KBM-7 (cell line): ENCODE measurements around the gene PIGV.
"Not testable (repeated sequence)": the region's sequence is repeated elsewhere in the genome, so short reads cannot be mapped to it uniquely, and the experiment has no call there.

ENCODE experiments used
- DNase-seq: peaks from one replicate; pipeline ENCODE4 v3.0.0-alpha.2; 2015
- in situ Hi-C: fragments of 300-500 bp; cut with MboI; formaldehyde crosslinking; loops from 2 replicates; pipeline ENCODE4 v1.14.3; 2020; ENCODE audit warnings: low sequenced_read_pairs, low pct_unique_long_range_greater_than_20kb, mixed read lengths

Gene PIGV

DNA sequence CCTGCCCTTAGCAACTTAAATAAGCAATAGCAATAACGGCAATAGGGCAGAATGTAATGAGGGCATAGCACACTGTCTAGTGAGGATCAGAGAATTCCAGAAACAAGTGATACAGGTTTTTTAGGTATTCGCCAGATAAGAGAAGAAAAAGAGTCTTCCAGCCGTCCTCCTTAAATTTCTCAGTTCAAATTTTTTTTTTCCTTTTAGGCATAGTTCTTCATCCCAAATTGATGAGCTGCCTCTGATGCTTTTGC is 1.8 kb downstream of the PIGV start:
- DNase-seq: no peak
- in situ Hi-C loops: no loop called here

DNA sequence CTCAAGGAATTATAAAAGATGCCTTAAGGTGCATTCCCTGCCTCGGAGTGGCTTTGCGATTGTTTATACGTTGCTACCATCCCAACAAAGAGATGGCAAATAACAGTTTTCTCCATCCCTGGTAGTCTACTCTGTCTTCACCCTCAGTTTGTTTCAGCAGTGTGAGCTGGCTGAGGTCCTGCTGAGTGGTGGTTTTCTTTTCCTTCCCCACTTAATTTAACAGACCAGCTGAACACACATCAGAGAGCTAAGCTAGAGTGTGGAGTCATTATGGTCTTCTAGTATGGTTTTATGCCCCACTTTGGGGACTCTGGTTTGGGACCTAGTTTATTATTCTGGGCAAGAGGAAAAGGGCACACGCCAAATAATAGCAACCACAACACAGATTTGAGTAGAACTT is 2.2 kb downstream of the PIGV start:
- in situ Hi-C loops: no loop called here
- peak; percentile 56 for DNase-seq

DNA sequence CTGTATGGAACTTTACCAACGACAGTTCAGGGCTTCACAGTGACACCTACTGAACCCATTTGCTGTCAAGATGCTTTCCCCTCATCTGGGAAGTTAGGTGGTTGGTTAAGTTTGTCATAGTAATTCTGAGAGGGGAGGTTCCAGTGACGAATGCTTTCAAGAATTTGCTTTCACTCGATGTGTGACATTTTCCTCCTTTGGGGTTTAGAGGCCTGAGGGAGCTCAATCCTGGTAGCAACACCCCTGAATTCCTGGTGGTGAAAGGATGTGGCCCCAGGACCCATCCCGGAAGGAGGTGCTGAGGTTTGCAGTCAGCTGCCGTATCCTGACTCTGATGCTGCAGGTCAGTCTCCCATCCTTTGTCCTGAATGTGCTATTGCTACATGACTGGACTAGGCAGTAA is 2.8 kb downstream of the PIGV start:
- DNase-seq: no peak
- in situ Hi-C loops: no loop called here

GRCh38 chr1:26791148-26791547 is 3.4 kb downstream of the PIGV start:
- in situ Hi-C loops: no loop called here
- DNase-seq: no peak

DNA sequence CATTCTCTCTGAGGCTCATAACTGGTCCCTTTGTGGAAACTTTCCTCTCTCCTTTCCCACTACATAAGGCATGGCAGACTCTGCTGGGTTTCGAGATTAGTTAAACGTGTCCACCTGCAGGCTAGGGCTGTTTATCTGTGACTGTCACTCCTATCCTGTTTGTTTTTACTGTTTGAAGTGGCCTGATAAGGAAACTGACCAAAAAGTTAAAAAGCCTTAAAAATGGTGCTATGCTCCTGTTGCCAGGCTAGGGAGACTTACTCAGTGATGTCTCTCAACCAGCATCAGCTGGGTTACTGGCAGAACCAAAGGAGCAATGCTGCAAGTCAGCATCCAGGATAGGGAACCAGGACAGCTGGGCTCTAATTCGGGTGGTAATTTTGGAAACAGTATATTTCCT is 3.9 kb downstream of the PIGV start:
- in situ Hi-C loops: no loop called here
- DNase-seq: no peak

DNA sequence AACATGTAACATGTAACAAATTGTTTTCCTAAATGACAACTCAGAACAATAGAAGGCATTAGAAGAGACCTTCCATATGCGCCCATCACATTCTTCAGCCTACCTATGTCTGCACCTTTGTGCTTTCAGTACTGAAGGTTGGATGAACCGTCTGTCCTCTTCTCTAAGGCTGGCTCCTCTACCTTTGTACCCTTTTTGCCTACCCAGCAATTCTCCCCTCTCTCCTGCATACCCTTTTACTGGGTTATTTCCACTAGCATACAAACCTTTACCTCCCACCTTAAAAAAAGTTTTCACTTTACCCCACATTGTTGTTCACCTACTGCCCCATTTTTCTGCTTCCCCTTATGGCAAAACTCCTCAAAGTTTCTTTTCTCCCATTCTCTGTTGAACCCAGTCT is 5.2 kb downstream of the PIGV start:
- in situ Hi-C loops: no loop called here
- DNase-seq: no peak

DNA sequence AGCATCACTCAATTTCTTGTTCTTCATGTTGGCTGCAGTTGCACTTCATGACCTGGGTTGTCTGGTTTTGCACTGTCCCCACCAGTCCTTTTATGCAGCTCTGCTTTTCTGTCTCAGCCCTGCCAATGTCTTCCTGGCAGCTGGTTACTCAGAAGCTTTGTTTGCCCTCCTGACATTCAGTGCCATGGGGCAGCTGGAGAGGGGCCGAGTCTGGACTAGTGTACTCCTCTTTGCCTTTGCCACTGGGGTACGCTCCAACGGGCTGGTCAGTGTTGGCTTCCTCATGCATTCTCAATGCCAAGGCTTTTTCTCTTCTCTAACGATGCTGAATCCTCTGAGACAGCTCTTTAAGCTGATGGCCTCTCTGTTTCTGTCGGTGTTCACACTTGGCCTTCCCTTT is 6.6 kb downstream of the PIGV start:
- in situ Hi-C loops: no loop called here
- no peak for DNase-seq

DNA sequence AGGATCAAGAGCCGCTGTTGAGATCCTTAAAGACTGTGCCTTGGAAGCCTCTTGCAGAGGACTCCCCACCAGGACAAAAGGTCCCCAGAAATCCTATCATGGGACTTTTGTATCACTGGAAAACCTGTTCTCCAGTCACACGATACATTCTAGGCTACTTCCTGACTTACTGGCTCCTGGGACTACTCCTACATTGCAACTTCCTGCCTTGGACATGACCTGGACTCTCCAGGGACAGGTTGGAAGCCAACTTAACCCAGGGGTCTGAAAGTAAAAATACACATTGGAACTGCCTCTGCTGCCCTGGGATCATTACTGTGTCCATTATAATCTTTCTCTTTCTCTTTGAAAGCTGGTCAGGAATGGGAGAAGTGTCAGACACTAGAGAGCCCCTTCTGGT is 9.9 kb downstream of the PIGV start:
- in situ Hi-C loops: no loop called here
- DNase-seq: no peak

DNA sequence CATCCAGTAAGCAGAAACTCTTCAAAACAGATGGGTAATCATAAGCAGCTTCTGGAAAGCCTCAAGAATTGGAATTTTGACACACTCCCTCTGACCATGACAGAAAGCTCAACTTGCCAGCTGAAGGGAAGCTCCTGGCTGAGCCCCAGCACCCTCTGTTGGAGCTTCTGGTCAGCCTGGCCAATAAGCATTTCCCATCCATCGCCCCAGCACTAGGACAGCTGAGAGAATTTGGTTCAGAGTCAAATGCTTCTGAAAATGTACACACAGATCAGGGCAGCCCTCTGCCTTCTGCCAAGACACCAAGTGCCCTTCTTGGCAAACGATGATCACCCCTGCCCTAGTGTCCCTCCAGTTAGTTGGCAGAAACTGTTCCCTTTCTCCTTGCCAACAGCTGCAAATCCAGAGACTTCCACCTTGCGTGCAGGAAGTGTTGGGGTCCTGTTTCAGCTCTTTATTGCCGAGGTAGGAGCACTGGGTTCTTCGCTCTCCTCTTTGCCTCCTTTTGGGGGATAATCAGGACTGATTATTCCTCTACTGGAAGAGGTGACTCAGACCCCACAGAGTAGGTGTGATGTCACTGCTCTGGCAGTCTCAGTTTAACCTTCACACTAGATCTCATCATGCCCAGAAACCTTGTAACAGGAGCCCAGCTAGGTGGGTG is 11.9 kb downstream of the PIGV start:
- in situ Hi-C loops: no loop called here
- DNase-seq: no peak

DNA sequence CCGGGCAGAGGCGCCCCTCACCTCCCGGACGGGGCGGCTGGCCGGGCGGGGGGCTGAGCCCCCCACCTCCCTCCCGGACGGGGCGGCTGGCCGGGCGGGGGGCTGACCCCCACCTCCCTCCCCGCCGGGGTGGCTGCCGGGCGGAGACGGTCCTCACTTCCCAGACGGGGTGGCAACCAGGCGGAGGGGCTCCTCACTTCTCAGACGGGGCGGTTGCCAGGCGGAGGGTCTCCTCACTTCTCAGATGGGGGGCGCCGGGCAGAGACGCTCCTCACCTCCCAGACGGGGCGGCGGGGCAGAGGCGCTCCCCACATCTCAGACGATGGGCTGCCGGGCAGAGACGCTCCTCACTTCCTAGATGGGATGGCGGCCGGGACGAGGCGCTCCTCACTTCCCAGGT is 16.2 kb downstream of the PIGV start:
- in situ Hi-C loops, DNase-seq: not testable (repeated sequence)

DNA sequence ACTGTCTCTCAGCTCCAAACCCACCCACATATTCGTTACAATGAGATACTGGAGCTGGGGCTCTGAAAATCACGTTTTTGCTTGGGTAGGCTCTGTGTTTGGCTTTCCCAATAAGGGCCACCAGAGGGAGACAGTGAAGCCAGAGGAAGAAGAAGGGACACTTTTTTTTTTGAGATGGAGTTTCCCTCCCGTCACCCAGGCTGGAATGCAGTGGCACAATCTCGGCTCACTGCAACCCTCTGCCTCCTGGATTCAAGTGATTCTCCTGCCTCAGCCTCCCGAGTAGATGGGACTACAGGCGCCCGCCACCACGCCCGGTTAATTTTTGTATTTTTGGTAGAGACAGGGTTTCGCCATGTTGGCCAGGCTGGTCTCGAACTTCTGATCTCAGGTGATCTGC is 22.4 kb downstream of the PIGV start:
- DNase-seq: peak; percentile 88
- in situ Hi-C loops: not testable (repeated sequence)

DNA sequence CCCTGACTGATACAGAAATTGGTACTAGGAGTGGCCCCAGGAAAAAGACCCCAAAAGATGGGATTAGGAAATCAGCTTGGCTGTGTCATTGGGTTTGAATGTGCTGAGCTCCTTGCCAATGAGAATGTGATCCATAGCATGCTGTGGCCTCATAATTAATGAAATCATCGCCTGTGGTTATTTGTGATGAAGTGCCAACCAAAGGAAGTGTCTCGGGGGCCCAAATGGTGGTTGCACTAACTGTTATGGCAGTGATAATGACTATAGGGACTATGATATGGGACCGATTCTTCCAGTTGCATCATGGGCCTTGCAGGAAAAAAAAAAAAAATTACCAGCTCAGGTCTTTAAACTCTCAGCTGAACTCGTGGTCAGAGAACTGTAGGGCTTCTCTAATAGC is 23.3 kb downstream of the PIGV start:
- no peak for DNase-seq
- in situ Hi-C loops: no loop called here

- DNase-seq: no peak
- in situ Hi-C loops: no loop called here
Measured at GRCh38 chr1:26811708-26812107, 24.0 kb downstream of the PIGV start.

DNA sequence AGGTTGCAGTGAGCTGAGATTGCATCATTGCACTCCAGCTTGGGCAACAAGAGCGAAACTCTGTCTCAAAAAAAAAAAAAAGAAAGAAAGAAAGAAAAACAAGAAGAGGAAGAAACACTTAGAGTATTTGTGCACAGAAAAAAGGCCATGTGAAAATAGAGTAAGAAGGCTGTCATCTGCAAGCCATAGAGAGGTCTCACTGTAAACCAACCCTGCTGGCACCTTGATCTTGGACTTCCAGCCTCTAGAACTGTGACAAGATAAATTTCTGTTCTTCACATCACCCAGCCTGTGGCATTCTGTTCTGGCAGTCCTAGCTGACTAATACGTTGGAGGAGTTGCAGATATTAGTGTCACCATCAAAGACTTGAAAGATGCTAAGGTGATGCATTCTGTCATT is 26.6 kb downstream of the PIGV start:
- no peak for DNase-seq

GRCh38 chr1:26814893-26815292 is 27.1 kb downstream of the PIGV start:
- no peak for DNase-seq
- in situ Hi-C loops: no loop called here

More for the DNA sequence above, 26.6 kb downstream of the PIGV start:
- in situ Hi-C loops: no loop called here

GRCh38 chr1:26820784-26821269 is 33.1 kb downstream of the PIGV start:
- in situ Hi-C loops: no loop called here
- DNase-seq: peak; percentile 77

DNA sequence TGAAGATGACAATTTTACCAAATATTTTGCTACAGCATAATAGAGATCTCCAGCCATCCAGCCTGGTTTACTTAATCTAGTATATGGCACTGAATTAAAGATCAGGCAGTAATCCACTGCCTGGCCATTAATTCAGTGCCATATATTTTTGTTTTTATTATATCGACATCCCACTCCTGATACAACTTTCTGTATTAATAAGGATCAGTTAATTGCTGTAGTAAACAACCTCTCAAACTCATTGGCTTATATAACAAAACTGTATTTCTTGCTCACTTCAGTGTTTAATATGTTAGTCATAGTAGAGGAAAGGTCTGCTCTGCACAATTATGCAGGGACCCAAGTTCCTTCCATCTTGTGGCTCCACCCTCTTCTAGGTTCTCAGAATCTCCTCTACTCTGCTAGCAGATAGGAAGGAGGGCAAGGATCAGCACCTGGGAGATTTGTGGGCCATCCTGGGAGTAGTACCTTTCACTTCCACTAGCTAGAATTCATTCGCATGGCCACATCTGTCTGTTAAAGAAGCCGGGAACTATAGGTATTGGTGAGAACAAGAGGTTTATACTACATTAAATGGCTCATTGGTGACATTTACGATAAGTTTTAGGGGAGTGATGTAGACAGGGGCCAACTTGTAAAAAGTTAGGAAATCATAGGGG is 35.1 kb downstream of the PIGV start:
- no peak for DNase-seq
- in situ Hi-C loops: no loop called here

- DNase-seq: no peak
- in situ Hi-C loops: no loop called here
Measured at GRCh38 chr1:26824731-26825130, 37.0 kb downstream of the PIGV start.

DNA sequence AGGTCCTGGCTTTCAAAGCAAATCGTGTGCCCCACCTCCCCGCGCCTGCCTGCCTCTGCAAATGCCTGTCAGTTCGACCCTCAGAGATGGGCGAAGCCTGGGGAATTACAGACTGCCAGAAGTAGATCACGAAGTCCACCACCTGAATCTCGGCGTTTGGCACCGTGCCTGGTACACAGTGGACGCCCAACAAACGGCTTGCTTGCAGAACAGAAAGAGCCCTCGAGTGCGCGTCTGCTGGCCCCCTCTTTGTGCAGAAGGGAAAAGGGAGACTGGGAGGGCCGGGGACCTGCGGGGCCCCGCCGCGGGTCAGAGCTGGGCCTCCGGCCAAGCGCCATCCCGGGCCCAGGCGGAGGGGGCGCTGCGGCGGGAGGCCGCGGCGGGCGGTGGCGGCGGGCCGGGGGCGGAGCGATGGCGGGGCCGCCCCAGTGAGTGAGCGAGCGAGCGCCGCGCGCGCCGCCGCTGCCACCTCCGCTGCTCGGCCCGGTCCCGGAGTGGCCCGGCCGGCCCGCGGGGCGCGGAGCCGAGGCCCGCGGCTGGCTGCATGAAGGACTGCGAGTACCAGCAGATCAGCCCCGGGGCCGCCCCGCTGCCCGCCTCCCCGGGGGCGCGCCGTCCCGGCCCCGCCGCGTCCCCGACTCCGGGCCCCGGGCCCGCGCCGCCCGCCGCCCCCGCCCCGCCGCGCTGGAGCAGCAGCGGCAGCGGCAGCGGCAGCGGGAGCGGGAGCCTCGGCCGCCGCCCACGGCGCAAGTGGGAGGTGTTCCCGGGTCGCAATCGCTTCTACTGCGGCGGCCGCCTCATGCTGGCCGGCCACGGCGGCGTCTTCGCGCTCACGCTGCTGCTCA is 38.7 kb downstream of the PIGV start, which contains the start of gene ZDHHC18:
Gene ZDHHC18 (plus strand): TSS at position 428 of the 845 bp plus-strand sequence. CDS start 117 bp downstream, at position 545.
- DNase-seq: peak; percentile 47
- in situ Hi-C loops: no loop called here

DNA sequence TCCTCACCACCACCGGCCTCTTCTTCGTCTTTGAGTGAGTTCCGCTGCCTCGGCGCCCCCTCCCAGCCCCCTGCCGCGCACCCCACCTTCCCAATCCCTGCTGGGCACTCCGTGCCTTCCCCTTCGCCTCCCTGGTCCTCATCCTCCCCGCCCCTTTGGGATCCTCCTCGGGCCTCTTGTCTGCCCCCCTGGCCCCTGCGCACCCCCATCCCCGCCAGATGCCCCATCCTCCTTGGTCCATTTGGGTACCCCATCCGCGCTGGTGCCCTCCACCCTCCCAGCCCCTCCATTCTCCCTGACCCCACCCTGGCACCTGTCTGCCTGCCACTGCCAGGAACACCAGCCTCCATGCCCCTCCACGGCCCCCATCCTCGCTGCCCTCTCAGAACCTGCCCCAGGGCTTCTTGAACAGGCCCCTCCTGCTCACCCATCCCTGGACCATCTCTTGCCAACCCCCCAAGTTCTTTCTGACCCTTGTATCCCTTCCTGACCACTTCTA is 39.4 kb downstream of the PIGV start:
- DNase-seq: no peak

More for the DNA sequence above, 39.4 kb downstream of the PIGV start:
- in situ Hi-C loops: no loop called here
